Midbrain (tissue), 1 donor: Measurements from ENCODE around the gene PLIN4.

Experiments used
- DNase-seq: peaks from one replicate; lab custom pipeline; 2025; lab: John Stamatoyannopoulos, UW

The PLIN4 gene

DNA sequence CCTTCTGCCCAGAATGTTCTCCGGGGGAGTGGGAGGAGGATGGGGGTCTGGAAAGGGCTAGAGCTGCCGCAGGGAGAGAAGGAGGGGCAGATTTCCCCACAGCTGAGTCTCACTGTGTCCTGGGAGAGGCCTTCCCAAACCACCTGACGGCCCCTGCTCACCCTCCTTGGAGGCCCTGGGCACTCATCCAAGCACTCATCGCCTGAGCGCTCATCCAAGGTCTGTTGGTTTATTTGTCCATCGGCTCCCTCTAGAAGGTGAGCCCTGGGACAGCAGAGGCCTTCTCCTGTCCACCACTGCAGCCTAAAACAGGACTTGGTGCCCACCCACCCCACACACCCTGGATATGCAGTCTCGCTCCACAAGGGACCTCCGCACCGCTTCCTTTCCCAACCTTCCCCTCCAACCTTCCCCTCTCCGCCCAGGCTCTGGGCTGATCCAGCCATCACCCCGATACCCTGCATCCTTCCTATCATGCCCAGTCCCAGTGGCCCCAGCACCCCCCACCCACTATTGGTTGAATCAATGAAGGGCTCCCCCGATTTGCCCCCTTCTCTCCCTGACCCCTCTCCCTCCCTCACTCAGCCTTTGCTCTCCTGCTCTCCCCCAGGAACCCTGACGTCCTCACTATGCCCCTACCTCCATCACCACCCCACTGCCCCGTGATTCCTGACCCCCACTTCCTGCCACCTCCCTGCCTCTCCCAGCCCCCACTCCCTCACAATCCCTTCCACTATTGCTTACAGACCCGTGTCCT, 62.4 kb downstream of the PLIN4 start:
- DNase-seq: peak; percentile 41

DNA sequence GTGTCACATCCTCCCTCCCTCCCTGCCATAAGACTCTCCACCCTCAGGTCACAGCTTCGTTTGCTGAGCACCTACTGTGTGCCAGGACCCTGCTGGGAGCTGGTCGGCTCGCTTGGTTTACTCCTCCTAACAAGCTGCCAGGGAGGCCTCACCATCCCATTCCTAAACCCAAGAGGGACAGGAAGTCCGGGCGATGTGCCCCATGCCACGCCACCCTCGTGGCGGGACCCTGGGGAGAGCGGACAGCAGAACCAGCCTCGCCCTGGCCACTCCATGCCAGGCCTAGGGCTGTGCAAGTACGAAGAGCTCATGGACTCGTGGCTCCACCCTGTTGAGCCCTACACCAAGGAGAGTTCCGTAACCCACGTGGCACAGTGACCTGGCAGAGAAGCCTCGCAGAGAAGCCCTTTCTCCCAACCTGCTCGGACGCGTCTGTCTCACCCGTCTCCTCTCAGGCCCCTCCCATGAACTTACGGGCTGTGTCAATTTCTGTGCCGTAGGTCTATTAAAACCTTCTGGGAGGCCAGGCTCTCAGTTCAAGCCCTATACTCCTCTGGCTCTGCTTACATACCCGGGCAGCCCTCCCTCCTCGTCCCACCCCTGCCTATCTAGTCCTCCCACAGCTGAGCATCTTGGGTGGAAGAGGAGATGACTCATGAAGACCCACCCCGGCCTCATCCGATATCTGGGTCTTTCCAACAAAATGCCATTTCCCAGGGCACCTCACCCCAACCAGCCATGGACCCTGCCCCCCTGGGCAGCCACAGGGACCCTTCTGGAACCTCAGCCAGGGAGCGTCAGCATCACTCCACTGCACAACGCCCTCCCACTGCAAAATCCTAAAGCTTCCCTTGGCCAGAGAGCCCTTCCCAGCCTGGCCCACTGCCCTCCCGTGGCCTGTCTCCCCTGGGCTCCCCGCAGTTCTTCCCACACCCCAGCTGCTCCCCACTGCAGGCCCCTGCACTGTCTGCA, 63.3 kb downstream of the PLIN4 start:
- DNase-seq: no peak

- no peak for DNase-seq
Observed at GRCh38 chr19:4453232-4454179, 64.8 kb downstream of the PLIN4 start.

GRCh38 chr19:4452230-4452990, 65.9 kb downstream of the PLIN4 start:
- no peak for DNase-seq
